Measurements from ENCODE around the gene CELA2A. TPM values are rescaled to one million over a fixed set of nuclear protein-coding genes. Genes with fewer than 3 reads are reported as not detected.

The CELA2A gene
- total and polyA plus RNA-seq, 11 donors = 0.76 to 1.0 (median 0.84) TPM; not detected in 6

DNA sequence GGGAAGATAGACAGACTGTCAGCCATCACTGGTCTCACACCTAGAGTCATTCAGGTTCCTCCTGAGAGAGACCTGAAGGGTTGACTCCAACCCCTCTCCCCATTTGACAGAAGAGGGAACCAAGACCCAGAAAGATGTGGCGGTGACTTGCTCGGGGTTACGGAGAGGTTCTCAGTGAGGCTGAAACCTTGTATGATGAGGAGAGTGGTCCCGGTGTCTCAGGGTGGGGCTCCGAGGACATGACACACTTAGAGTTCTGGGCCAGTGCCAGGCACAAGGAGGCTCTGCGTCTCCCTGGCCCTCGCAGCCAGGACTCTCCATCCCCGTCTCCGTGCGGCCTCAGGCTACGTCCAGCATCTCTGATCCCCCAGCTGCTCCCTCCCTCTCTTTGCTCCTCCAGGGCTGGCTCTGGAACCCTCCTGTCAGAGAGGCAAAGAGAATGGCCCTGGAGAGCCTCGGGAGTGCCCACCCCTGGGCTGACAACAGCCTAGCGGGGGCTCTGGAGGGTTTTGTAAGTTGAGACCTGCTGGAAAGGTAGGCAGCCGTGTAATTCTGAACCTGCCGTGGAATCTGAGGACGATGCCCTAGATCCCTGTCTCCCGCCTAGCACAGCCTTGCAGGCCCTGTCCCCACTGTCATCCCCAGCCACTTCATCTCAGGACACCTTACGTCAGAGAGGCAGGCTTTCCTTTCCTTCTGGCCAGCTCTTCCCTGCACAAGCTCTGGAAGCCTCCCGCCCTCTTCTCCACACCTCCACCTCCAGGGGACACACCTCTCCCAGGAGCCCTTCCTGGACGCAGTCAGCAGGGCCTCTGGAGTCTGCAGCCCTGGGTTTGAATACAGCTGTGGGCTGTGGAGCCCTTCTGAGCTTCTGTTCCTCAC is 42.7 kb upstream of the CELA2A start:
- intact Hi-C loops (cut with DNase I) = loop anchor here in 7 of 10 donors (5.0 to 10.0 kb wide), 4 partner anchors 72 to 279 kb away; no protein-coding TSS in a partner anchor
- 84 to 93% (median 89%) methylated on average over 19 to 20 of the region's 20 CpGs for WGBS, 4 donors
- Histone ChIP-seq H3K27ac (peak overlapping the region in 5 of 12 donors; percentile 20 to 90 (median 64)), H3K36me3 (peaks cover 0 to 22% (median 0%) of the 10 kb centered on the region in 9 donors), H3K4me3 (peak overlapping the region in 1 of 12 donors; percentile 89), H3K4me1 (peaks cover 0 to 91% (median 61%) of the 10 kb centered on the region in 12 donors), H3K27me3 (no peaks in the 10 kb centered on the region), H3K9me3 (no peaks in the 10 kb centered on the region)
- TF ChIP-seq, protein P1, sequence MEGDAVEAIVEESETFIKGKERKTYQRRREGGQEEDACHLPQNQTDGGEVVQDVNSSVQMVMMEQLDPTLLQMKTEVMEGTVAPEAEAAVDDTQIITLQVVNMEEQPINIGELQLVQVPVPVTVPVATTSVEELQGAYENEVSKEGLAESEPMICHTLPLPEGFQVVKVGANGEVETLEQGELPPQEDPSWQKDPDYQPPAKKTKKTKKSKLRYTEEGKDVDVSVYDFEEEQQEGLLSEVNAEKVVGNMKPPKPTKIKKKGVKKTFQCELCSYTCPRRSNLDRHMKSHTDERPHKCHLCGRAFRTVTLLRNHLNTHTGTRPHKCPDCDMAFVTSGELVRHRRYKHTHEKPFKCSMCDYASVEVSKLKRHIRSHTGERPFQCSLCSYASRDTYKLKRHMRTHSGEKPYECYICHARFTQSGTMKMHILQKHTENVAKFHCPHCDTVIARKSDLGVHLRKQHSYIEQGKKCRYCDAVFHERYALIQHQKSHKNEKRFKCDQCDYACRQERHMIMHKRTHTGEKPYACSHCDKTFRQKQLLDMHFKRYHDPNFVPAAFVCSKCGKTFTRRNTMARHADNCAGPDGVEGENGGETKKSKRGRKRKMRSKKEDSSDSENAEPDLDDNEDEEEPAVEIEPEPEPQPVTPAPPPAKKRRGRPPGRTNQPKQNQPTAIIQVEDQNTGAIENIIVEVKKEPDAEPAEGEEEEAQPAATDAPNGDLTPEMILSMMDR (IDR thresholded peaks at IDR 0.05) = no peak
- no peak for TF ChIP-seq POLR2A (IDR thresholded peaks at IDR 0.05)
- no peak for ATAC-seq
- DNase-seq = no peak

DNA sequence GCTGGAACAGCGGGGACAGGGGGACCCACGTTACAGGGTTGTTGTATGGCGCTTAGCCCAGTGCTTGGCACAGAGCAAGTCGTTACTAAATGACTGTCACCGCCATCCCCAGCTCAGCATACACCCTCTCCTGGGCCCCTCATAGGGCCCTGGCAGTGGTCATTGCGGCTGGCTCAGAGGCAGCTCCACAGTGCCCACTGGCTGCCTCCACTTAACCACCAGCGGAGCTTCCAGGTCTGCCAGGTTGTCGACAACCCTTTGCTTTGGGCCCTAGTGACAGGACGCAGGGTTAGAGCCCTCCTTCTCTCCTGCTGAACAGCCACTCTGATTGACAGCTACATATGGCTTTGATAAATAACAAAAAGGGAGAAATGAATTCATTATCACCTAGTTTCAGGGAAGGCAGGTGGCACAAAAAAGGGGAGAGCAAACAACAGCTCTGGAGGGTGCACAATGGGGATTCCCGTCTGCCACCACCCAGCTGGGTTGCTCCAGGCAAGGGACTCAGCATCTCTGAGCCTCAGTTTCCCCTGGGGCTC is 42.0 kb upstream of the CELA2A start:
- WGBS, 4 donors = 77 to 91% (median 79%) methylated on average over 4 to 10 of the region's 10 CpGs
- DNase-seq = no peak
- Histone ChIP-seq H3K27me3 (no peaks in the 10 kb centered on the region), H3K4me1 (peaks cover 0 to 93% (median 62%) of the 10 kb centered on the region in 12 donors), H3K4me3 (no peak overlapping the region), H3K36me3 (peaks cover 0 to 22% (median 0%) of the 10 kb centered on the region in 9 donors), H3K9me3 (no peaks in the 10 kb centered on the region), H3K27ac (peak overlapping the region in 5 of 12 donors; percentile 51 to 90 (median 77))
- intact Hi-C loops (cut with DNase I) = loop anchor here in 7 of 10 donors (5.0 to 10.0 kb wide), 4 partner anchors 72 to 280 kb away; no protein-coding TSS in a partner anchor
- TF ChIP-seq, protein P1 (IDR thresholded peaks at IDR 0.05) = peak in 3 of 12 donors; percentile 6 to 30 (median 13)
- TF ChIP-seq POLR2A (IDR thresholded peaks at IDR 0.05) = no peak
- ATAC-seq = no peak

DNA sequence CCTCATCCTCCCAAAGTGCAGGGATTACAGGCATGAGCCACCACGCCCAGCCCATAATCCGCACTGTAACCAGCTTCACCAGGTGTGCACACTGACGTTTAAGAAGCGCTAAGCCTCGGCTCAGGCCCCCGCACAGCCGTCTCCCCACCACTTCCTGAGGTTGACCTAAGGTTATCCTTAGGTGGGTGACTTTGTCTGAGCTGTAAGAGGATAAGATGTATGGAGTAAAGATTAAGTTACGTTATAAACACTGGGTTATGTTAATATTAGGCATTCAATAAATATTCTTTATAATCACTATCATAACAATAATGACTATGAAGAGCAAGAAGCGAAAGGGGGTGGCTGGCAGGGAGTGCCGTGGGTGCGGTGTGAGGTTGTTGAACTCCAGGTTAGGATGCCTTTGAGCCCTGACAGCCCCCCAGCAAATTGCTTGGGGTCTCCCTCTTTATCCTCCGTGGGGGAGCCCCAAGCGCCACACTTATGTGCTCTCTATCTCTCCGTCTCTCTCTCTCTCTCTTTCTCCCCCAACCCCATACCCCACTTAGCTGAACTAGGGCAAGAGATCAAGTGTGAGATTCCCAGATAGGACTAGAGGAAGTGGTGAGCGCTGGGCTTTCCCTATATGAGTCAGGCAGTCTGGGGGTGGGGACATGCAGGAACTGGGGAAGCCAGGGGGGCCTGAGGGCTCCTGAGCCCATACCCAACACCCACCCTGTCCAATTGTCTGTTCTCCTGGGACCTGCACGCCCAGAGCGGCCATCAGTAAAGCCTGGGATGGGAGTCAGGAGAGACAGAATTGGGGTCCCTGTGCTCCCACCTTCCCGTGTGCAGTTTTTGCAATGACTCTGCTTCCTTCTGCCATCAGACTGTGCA is 39.2 kb upstream of the CELA2A start:
- WGBS, 4 donors = 69 to 74% (median 71%) methylated on average over 18 of the region's 18 CpGs
- H3K4me1 ChIP-seq = peaks cover 0 to 92% (median 53%) of the 10 kb centered on the region in 12 donors
- intact Hi-C loops (cut with DNase I) = loop anchor here in 1 of 10 donors (10.0 kb wide), 1 partner anchor 282 kb away; no protein-coding TSS in a partner anchor

More for the DNA sequence above, 39.2 kb upstream of the CELA2A start:
- Histone ChIP-seq H3K4me3 (peak overlapping the region in 1 of 12 donors; percentile 33), H3K9me3 (no peaks in the 10 kb centered on the region), H3K36me3 (peaks cover 0 to 22% (median 0%) of the 10 kb centered on the region in 9 donors), H3K27me3 (no peaks in the 10 kb centered on the region), H3K27ac (peak overlapping the region; percentile 13 to 90 (median 78))
- ATAC-seq = peak in 3 of 4 donors; percentile 34 to 66 (median 53)
- DNase-seq = peak in 3 of 5 donors; percentile 50 to 67 (median 62)
- no peak for TF ChIP-seq POLR2A (IDR thresholded peaks at IDR 0.05)
- TF ChIP-seq, protein P1 (IDR thresholded peaks at IDR 0.05) = no peak

All from heart left ventricle (tissue), 16 donors.